Erythroblast (primary cell): ENCODE results near the gene GTF2H2.
"Not testable (repeated sequence)": the region's sequence is repeated elsewhere in the genome, so short reads cannot be mapped to it uniquely, and the experiment has no call there.

Experiments used
- DNase-seq, 2 experiments: peaks; one replicate each; lab custom pipeline; 2025; lab: John Stamatoyannopoulos, UW
- GATA1 ChIP-seq: IDR thresholded peaks from 2 replicates; pipeline ENCODE4 v1.6.1; 2011; ENCODE audit warnings: low read depth, mild to moderate bottlenecking, control low read depth, low read length, moderate library complexity
- POLR2A ChIP-seq: IDR thresholded peaks from 2 replicates; pipeline ENCODE4 v1.6.1; 2011; ENCODE audit warnings: mild to moderate bottlenecking, low read length

The GTF2H2 gene

DNA sequence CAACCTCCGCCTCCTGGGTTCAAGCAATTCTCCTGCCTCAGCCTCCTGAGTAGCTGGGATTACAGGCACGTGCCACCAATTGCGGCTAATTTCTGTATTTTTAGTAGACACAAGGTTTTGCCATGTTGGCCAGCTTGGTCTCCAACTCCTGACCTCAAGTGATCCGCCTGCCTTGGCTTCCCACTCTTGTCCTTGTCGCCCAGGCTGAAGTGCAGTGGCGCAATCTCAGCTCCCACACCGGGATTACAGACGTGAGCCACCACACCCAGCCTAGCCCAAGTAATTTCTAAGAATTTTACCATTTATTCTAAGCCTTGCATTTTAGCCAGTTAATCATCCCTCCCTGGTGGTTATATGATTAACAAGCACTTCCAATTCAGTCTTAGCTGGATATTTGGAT lies 53.3 kb downstream of the GTF2H2 start:
- no peak for TF ChIP-seq POLR2A
- TF ChIP-seq GATA1: no peak
- no peak for DNase-seq

DNA sequence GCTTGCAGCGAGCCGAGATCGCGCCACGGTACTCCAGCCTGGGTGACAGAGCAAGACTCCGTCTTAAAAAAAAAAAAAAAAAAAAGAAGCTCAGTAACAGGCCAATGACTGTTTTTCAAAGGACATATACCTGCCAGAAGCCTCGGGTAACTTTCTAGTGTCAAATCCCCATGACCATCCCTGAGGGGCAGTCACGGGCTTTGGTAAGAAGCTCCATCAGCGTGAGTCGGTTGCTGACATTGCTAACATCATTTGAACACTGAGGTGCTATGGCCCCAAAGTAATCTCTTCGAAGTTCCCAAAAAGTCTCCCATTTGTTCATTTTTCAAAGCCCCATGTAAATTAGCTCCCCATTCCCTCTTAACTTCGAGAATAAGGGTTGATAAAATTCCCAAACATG lies 53.9 kb downstream of the GTF2H2 start:
- no peak for DNase-seq
- TF ChIP-seq POLR2A (no peak), GATA1 (no peak)

DNA sequence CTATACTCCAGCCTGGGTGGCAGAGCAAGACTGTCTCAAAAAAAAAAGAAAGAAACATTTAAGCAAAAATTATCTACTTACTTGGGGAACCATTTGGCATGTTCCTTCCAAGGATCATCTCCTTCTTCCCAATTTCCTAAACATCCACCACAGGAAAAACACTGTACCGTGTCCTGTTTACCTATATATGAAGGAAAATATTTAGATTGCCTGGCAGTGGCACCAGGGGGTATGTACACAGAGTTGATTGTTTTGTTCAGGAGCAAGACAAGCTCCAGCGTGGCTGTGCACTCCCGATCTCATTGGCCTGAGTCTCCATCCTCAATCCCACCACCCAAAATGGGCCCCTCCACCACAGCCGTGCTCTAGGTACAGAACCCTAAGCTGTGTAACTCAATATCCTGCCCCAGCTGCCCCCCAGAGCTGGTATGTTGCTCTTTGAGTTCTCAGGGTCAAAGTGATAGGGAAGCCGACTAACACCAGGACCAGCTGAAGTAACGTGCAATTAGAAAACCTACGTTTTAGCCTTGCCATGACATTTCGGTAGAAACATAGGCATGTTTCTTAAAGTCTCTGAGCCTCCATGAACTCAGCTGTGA lies 56.2 kb downstream of the GTF2H2 start:
- no peak for DNase-seq
- TF ChIP-seq POLR2A: no peak
- no peak for TF ChIP-seq GATA1

DNA sequence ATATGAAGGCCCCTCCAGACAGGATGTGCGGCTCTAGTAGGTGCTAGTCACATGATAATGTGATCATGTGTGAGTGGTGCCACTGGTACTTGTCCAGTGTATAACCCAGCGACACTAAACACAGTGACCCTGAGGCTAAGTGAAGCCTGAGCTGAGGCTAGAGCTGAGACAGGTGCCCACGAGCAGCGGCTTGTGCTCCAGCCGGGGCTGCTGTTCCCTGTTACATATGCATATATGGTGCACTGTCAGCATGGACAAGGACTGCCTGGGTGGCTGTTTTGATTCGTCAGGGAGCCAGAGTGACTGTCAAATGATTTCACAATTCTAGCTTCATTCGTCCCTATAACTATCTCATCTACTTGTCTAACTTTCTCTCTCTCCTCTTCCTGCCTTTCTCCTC lies 60.5 kb downstream of the GTF2H2 start:
- not testable (repeated sequence) for DNase-seq
